B cell (primary cell): ENCODE data around the gene GPR151. TPM values are rescaled to one million over a fixed set of nuclear protein-coding genes. Genes with fewer than 3 reads are reported as not detected.

Experiments
- ATAC-seq: fragments of 200-7000 bp; cut with Tn5 transposase; one replicate; pipeline ENCODE4 v1.10.0; 2021; ENCODE audit warnings: low read depth, mild to moderate bottlenecking, moderate number of reproducible peaks, moderate library complexity
- CTCF ChIA-PET: fragments of 350-600 bp; sonication (Branson Sonifier 250); formaldehyde crosslinking; loops from one replicate; lab custom pipeline; 2021; ENCODE audit warnings: antibody characterized with exemption, inconsistent platforms; lab: Charles Lee
- POLR2A ChIA-PET: fragments of 350-600 bp; sonication (Branson Sonifier 250); formaldehyde crosslinking; loops from one replicate; lab custom pipeline; 2021; ENCODE audit warnings: antibody characterized with exemption; lab: Charles Lee
- DNase-seq: peaks from one replicate; pipeline ENCODE4 v3.0.0; 2013
- H2AFZ ChIP-seq: 2 replicates; pipeline ENCODE4 v1.6.1; 2012; ENCODE audit warnings: mild to moderate bottlenecking, low read depth, low read length; ENCODE audit not compliant: insufficient read depth, poor library complexity, severe bottlenecking
- H3K27ac ChIP-seq, 2 donors: 1 replicate in 1 of 2; 2 replicates in 1 of 2; pipeline ENCODE4 v1.5.1; 2012 to 2013; ENCODE audit warnings: low read length in 2 of 2, mild to moderate bottlenecking in 2 of 2, moderate library complexity in 1 of 2
- H3K27me3 ChIP-seq, 4 experiments: fragments of 200-600 bp in 1 of 4; sonication (generic) in 1 of 4; replicated peaks in 1 of 4; 1 replicate in 2 of 4; 2 replicates in 2 of 4; pipeline versions ENCODE4 v1.6.1 to v1.7.0; 2013 to 2016; ENCODE audit warnings: low read length in 3 of 4, mild to moderate bottlenecking in 2 of 4, mixed read lengths in 1 of 4, moderate library complexity in 1 of 4; ENCODE audit not compliant: insufficient read depth in 4 of 4, control insufficient read depth in 3 of 4; ENCODE audit errors: control extremely low read depth in 1 of 4
- H3K36me3 ChIP-seq, 2 experiments: replicated peaks in 1 of 2; 1 replicate in 1 of 2; 2 replicates in 1 of 2; pipeline versions ENCODE4 v1.6.1 to v1.7.1; 2013; ENCODE audit warnings: low read length in 1 of 2; ENCODE audit not compliant: insufficient read depth in 2 of 2, control insufficient read depth in 1 of 2; ENCODE audit errors: control extremely low read depth in 1 of 2, extremely low read depth in 1 of 2
- H3K4me1 ChIP-seq, 2 donors: fragments of 200-600 bp in 1 of 2; sonication (generic) in 1 of 2; 1 replicate in 1 of 2; 2 replicates in 1 of 2; pipeline versions ENCODE4 v1.5.1 to v1.6.1; 2013 to 2017; ENCODE audit warnings: low read length in 2 of 2; ENCODE audit not compliant: control insufficient read depth in 2 of 2, insufficient read depth in 2 of 2
- H3K4me2 ChIP-seq: replicated peaks from 2 replicates; pipeline ENCODE3; 2012; ENCODE audit warnings: mild to moderate bottlenecking, low read depth, low read length; ENCODE audit not compliant: poor library complexity, severe bottlenecking
- H3K4me3 ChIP-seq, 5 experiments: fragments of 200-600 bp in 1 of 5; sonication (generic) in 1 of 5; 1 replicate in 3 of 5; 2 replicates in 2 of 5; pipeline versions ENCODE4 v1.5.1 to v1.7.0; 2011 to 2016; ENCODE audit warnings: low read length in 4 of 5, mild to moderate bottlenecking in 4 of 5, low read depth in 2 of 5, control low read depth in 1 of 5, moderate library complexity in 1 of 5; ENCODE audit not compliant: insufficient read depth in 1 of 5; ENCODE audit errors: control extremely low read depth in 1 of 5, extremely low read depth in 1 of 5
- H3K79me2 ChIP-seq: fragments of 200-600 bp; sonication (generic); one replicate; pipeline ENCODE4 v1.6.0; 2016; ENCODE audit warnings: low read length; ENCODE audit not compliant: control insufficient read depth, insufficient read depth
- H3K9ac ChIP-seq: fragments of 200-600 bp; sonication (generic); 2 replicates; pipeline ENCODE4 v1.6.1; 2017; ENCODE audit warnings: mild to moderate bottlenecking, low read length, moderate library complexity
- H3K9me3 ChIP-seq, 3 donors: one replicate each; pipeline versions ENCODE4 v1.6.1 to v1.7.1; 2013; ENCODE audit warnings: low read length in 2 of 3; ENCODE audit not compliant: control insufficient read depth in 2 of 3, insufficient read depth in 1 of 3; ENCODE audit errors: control extremely low read depth in 1 of 3
- H4K20me1 ChIP-seq: 2 replicates; pipeline ENCODE4 v1.6.0; 2012; ENCODE audit warnings: mild to moderate bottlenecking, low read length; ENCODE audit not compliant: insufficient read depth, control insufficient read depth, poor library complexity, severe bottlenecking
- H3K27ac Mint-ChIP-seq: one replicate; pipeline ENCODE4 v1.8.0; 2021; ENCODE audit warnings: mixed read lengths
- H3K27me3 Mint-ChIP-seq: one replicate; pipeline ENCODE4 v1.8.0; 2021; ENCODE audit warnings: mixed read lengths
- H3K4me1 Mint-ChIP-seq: one replicate; pipeline ENCODE4 v1.8.0; 2021; ENCODE audit warnings: mixed read lengths
- H3K4me3 Mint-ChIP-seq: one replicate; pipeline ENCODE4 v1.8.0; 2021; ENCODE audit warnings: mixed read lengths
- H3K9me3 Mint-ChIP-seq: one replicate; pipeline ENCODE4 v1.8.0; 2022; ENCODE audit warnings: mixed read lengths; ENCODE audit not compliant: insufficient read depth
- CTCF ChIP-seq: fragments of 200-600 bp; IDR thresholded peaks from one replicate; pipeline ENCODE4 v1.8.0; 2022; ENCODE audit warnings: antibody characterized with exemption, mild to moderate bottlenecking
- EZH2 ChIP-seq: IDR thresholded peaks from 2 replicates; pipeline ENCODE4 v1.6.1; 2012; ENCODE audit warnings: borderline replicate concordance, low read depth, mild to moderate bottlenecking, moderate library complexity, low read length; ENCODE audit not compliant: insufficient read depth, poor library complexity, severe bottlenecking
- WGBS: methylation state at CpG from one replicate; pipeline ENCODE4 v1.1.5; 2013; ENCODE audit warnings: missing lambda C conversion rate; ENCODE audit not compliant: insufficient coverage; 5-methylcytosine and 5-hydroxymethylcytosine counted together
- intact Hi-C: fragments of 100-400 bp; cut with micrococcal nuclease; formaldehyde crosslinking; loops from one replicate; pipeline ENCODE4 v1.10.0; 2022
- polyA plus RNA-seq: library from polyadenylated mRNA; depleted of rRNA; stranded (reverse); fragments of >200 nt; gene quantifications from 2 replicates; pipeline ENCODE4 v1.2.3, GENCODE V29; 2012
- total RNA-seq, 2 donors: library from RNA; stranded (reverse); fragments of 120-200 nt in 1 of 2; gene quantifications; 1 replicate in 1 of 2; 2 replicates in 1 of 2; pipeline versions ENCODE4 v1.2.3 to v1.2.4, GENCODE V29; 2013 to 2022

The GPR151 gene
- total and polyA plus RNA-seq, 2 donors (not counting 1 experiment from before 2014, with no cell fraction given) = not detected

GRCh38 chr5:146529984-146530383, 14.0 kb upstream of the GPR151 start:
- POLR2A ChIA-PET = no interaction called here
- H4K20me1 ChIP-seq = no peaks in the 10 kb centered on the region
- H3K36me3 ChIP-seq = no peaks in the 10 kb centered on the region
- peaks cover 4% of the 10 kb centered on the region for H3K4me1 Mint-ChIP-seq
- no peaks in the 10 kb centered on the region for H3K4me1 ChIP-seq
- no peaks in the 10 kb centered on the region for H3K27me3 ChIP-seq
- H3K4me2 ChIP-seq = no peak overlapping the region
- no peak for TF ChIP-seq EZH2
- TF ChIP-seq CTCF = no peak
- H3K4me3 ChIP-seq = no peak overlapping the region
- 90% methylated on average over 1 of the region's 2 CpGs for WGBS
- DNase-seq (no peak), ATAC-seq (peak; percentile 28)
- peak overlapping the region; percentile 44 for H2AFZ ChIP-seq
- intact Hi-C loops = loop anchor here (5.0 to 10.0 kb wide), 2 partner anchors 657 to 1295 kb away; no protein-coding TSS in a partner anchor
- CTCF ChIA-PET = interaction anchor here (2.2 to 5.6 kb wide), 3 partner anchors 9 to 659 kb away, joined by 8 to 41 read pairs (median 15); no protein-coding TSS in a partner anchor
- no peak overlapping the region for H3K4me3 Mint-ChIP-seq
- peaks cover 3% of the 10 kb centered on the region for H3K27me3 Mint-ChIP-seq
- no peaks in the 10 kb centered on the region for H3K9me3 Mint-ChIP-seq
- H3K27ac Mint-ChIP-seq = no peak overlapping the region
- H3K9me3 ChIP-seq = no peaks in the 10 kb centered on the region
- no peak overlapping the region for H3K27ac ChIP-seq
- no peak overlapping the region for H3K9ac ChIP-seq
- no peaks in the 10 kb centered on the region for H3K79me2 ChIP-seq

- H3K4me3 ChIP-seq = no peak overlapping the region
- no peaks in the 10 kb centered on the region for H3K36me3 ChIP-seq
- H4K20me1 ChIP-seq = no peaks in the 10 kb centered on the region
- intact Hi-C loops = no loop called here
- CTCF ChIA-PET = interaction anchor here (0.8 kb wide), 2 partner anchors 12 to 14 kb away, joined by 3 read pairs; partner anchors contain the start of gene GPR151
- no peaks in the 10 kb centered on the region for H3K9me3 Mint-ChIP-seq
- no peak overlapping the region for H3K4me3 Mint-ChIP-seq
- H3K27ac Mint-ChIP-seq = no peak overlapping the region
- ATAC-seq = no peak
- no peak overlapping the region for H2AFZ ChIP-seq
- POLR2A ChIA-PET = no interaction called here
- H3K4me2 ChIP-seq = no peak overlapping the region
- H3K9ac ChIP-seq = no peak overlapping the region
- no peaks in the 10 kb centered on the region for H3K4me1 ChIP-seq
- H3K27ac ChIP-seq = no peak overlapping the region
- TF ChIP-seq CTCF = no peak
- TF ChIP-seq EZH2 = no peak
- H3K27me3 Mint-ChIP-seq = peaks cover 3% of the 10 kb centered on the region
- H3K79me2 ChIP-seq = no peaks in the 10 kb centered on the region
- no peaks in the 10 kb centered on the region for H3K9me3 ChIP-seq
- no peak for DNase-seq
- peaks cover 2% of the 10 kb centered on the region for H3K4me1 Mint-ChIP-seq
- WGBS = 90% methylated on average over 2 of the region's 4 CpGs
- no peaks in the 10 kb centered on the region for H3K27me3 ChIP-seq
These were observed 12.2 kb upstream of the GPR151 start for GRCh38 chr5:146528236-146528635.
